ENCODE data around the gene DUS1L.

The DUS1L gene

GRCh38 chr17:82010575-82011525 is 54.8 kb downstream of the DUS1L start:
- no peak for DNase-seq

DNA sequence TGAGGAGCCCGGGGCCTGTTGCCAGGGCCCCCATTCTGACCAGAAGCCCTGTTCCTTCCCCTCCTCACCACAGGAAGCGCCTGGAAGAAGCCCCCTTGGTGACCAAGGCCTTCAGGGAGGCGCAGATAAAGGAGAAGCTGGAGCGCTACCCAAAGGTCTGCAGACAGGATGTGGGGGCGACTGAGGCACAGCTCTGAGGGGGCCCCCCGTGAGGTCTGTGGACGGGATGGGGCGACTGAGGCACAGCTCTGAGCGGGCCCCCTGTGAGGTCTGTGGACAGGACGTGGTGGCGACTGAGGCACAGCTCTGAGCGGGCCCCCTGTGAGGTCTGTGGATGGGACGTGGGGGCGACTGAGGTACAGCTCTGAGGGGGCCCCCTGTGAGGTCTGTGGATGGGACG is 56.2 kb downstream of the DUS1L start:
- no peak for DNase-seq

- DNase-seq = no peak
These were observed 56.6 kb downstream of the DUS1L start for GRCh38 chr17:82008941-82009405.

DNA sequence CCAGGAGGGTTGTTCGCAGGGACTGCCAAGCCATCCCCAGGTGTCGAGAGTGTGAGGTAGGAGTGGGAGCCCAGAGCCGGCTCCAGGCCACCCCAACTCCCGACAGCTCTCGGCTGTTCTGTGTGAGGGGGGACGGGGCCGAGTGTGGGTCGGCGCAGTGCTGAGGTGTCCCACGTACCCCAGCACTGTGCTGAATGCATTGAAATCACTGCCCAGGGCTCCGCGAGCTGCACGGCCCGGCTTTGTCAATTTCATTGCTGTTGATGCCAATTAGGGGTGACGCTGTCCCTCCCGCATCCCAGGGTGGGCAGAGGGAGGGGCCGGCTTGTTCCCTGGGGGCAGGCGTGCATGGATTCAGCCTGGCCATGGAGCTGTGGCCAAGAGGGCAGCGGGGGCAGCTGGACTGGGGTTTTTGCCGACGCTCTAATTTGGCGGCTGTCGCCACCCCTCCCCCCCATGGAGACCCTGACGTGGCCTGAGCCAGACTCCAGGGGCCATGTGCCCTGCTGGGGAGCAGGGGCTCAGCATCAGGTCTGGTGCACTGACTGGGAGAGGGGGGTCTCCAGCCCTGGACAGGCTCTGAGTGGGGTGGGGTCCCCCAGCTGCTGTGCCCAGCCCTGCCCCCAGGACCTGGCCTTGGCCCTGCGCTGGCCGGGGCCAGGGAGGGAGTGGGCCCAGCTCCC is 57.2 kb downstream of the DUS1L start:
- DNase-seq = no peak
